PC-3 (cell line): ENCODE results near the gene CDH13. TPM values are rescaled to one million over a fixed set of nuclear protein-coding genes. Genes with fewer than 3 reads are reported as not detected.

Source experiments
- ATAC-seq: fragments of 200-7000 bp; cut with Tn5 transposase; 2 replicates; pipeline ENCODE4 v1.9.1; 2020; ENCODE audit warnings: mild to moderate bottlenecking, moderate library complexity
- BruUV-seq: library from RNA; stranded (reverse); fragments of 400-500 nt; replicated peaks from 2 replicates; lab custom pipeline; 2021; lab: Mats Ljungman, UMichigan
- CTCF ChIA-PET: fragments of 300-600 bp; sonication (Branson Sonifier 250); formaldehyde crosslinking; loops from one replicate; lab custom pipeline; 2022; ENCODE audit warnings: antibody characterized with exemption; lab: Charles Lee
- POLR2A ChIA-PET: fragments of 300-600 bp; sonication (Branson Sonifier 250); formaldehyde crosslinking; loops from one replicate; lab custom pipeline; 2022; ENCODE audit warnings: antibody characterized with exemption; ENCODE audit not compliant: unreplicated experiment; lab: Charles Lee
- DNase-seq: peaks from one replicate; pipeline ENCODE4 v3.0.0-alpha.2; 2015
- H2AFZ ChIP-seq: fragments of 300-600 bp; sonication (generic); 2 replicates; pipeline ENCODE4 v1.6.0; 2016; ENCODE audit warnings: antibody characterized with exemption, low read length
- H3F3A ChIP-seq: fragments of 300-600 bp; sonication (generic); one replicate; pipeline ENCODE4 v1.6.0; 2017; ENCODE audit warnings: antibody characterized with exemption, low read length, control low read depth, mild to moderate bottlenecking; ENCODE audit not compliant: unreplicated experiment
- H3K27ac ChIP-seq: fragments of 300-600 bp; sonication (generic); 2 replicates; pipeline ENCODE4 v1.5.1; 2016; ENCODE audit warnings: mild to moderate bottlenecking, low read length
- H3K27me3 ChIP-seq: fragments of 300-600 bp; sonication (generic); 2 replicates; pipeline ENCODE4 v1.6.1; 2016; ENCODE audit warnings: low read length, mixed read lengths
- H3K36me3 ChIP-seq: fragments of 300-600 bp; sonication (generic); 2 replicates; pipeline ENCODE4 v1.6.1; 2016; ENCODE audit warnings: low read depth, mixed run types, low read length, mixed read lengths
- H3K4me1 ChIP-seq: fragments of 300-600 bp; sonication (generic); 2 replicates; pipeline ENCODE4 v1.5.1; 2016; ENCODE audit warnings: low read length; ENCODE audit not compliant: insufficient read depth
- H3K4me2 ChIP-seq: fragments of 300-600 bp; sonication (generic); 2 replicates; pipeline ENCODE4 v1.6.0; 2016; ENCODE audit warnings: low read length
- H3K4me3 ChIP-seq: fragments of 300-600 bp; sonication (generic); 2 replicates; pipeline ENCODE4 v1.5.1; 2016; ENCODE audit warnings: mild to moderate bottlenecking, low read length, mixed read lengths
- H3K79me2 ChIP-seq: fragments of 300-600 bp; sonication (generic); 2 replicates; pipeline ENCODE4 v1.6.1; 2017; ENCODE audit warnings: low read length, mixed read lengths
- H3K9ac ChIP-seq: fragments of 300-600 bp; sonication (generic); 2 replicates; pipeline ENCODE4 v1.6.0; 2016; ENCODE audit warnings: mild to moderate bottlenecking, low read length
- H3K9me2 ChIP-seq: fragments of 300-600 bp; sonication (generic); replicated peaks from 2 replicates; pipeline ENCODE4 v1.6.1; 2016; ENCODE audit warnings: mixed run types, low read length, mixed read lengths
- H3K9me3 ChIP-seq: fragments of 300-600 bp; sonication (generic); 2 replicates; pipeline ENCODE4 v1.6.1; 2016; ENCODE audit warnings: low read length, mixed read lengths
- H4K20me1 ChIP-seq: fragments of 300-600 bp; sonication (generic); 2 replicates; pipeline ENCODE4 v1.6.1; 2016; ENCODE audit warnings: low read length, mixed read lengths
- CTCF ChIP-seq: fragments of 300-600 bp; sonication (generic); conservative IDR thresholded peaks from 2 replicates; pipeline ENCODE4 v1.5.1; 2017; ENCODE audit warnings: antibody characterized with exemption, low read depth, mild to moderate bottlenecking, low read length
- EZH2 ChIP-seq: fragments of 300-600 bp; sonication (generic); IDR thresholded peaks from one replicate; pipeline ENCODE4 v1.6.1; 2017; ENCODE audit warnings: antibody characterized with exemption, mild to moderate bottlenecking, low read length; ENCODE audit not compliant: unreplicated experiment
- EZH2phosphoT487 ChIP-seq: fragments of 300-600 bp; sonication (generic); IDR thresholded peaks from 2 replicates; pipeline ENCODE4 v1.6.1; 2018; ENCODE audit warnings: mild to moderate bottlenecking, antibody characterized with exemption, low read length, borderline replicate concordance
- intact Hi-C: fragments of 100-400 bp; cut with micrococcal nuclease; formaldehyde crosslinking; loops from 2 replicates; pipeline ENCODE4 v1.9.0; 2023
- total RNA-seq: library from RNA; depleted of rRNA; stranded (reverse); fragments of >200 nt; gene quantifications from 2 replicates; pipeline ENCODE4 v1.2.3, GENCODE V29; 2014

Gene CDH13
- total RNA-seq, 1 experiment from 2014 or later, result 0.36 TPM

GRCh38 chr16:83268169-83268568 is 641.4 kb downstream of the CDH13 start:
- H3K79me2 ChIP-seq, result no peaks in the 10 kb centered on the region
- no peak for DNase-seq
- H3K9me3 ChIP-seq, result no peaks in the 10 kb centered on the region
- no peaks in the 10 kb centered on the region for H4K20me1 ChIP-seq
- no peak for ATAC-seq
- intact Hi-C loops, result no loop called here
- H3K9me2 ChIP-seq, result no peaks in the 10 kb centered on the region
- no peaks in the 10 kb centered on the region for H3K36me3 ChIP-seq
- no peaks in the 10 kb centered on the region for H3K4me1 ChIP-seq
- H3F3A ChIP-seq, result no peaks in the 10 kb centered on the region
- POLR2A ChIA-PET, result no interaction called here
- CTCF ChIA-PET, result no interaction called here
- H3K27ac ChIP-seq, result no peak overlapping the region
- 0 out of 2 replicates have a peak, but pooled peaks cover 4% of the 10 kb centered on the region for H3K27me3 ChIP-seq
- H3K4me3 ChIP-seq, result no peak overlapping the region
- H3K9ac ChIP-seq, result no peak overlapping the region
- no peak overlapping the region for H3K4me2 ChIP-seq
- BruUV-seq, result no TSS peak
- H2AFZ ChIP-seq, result no peak overlapping the region
- TF ChIP-seq EZH2phosphoT487 (no peak), CTCF (no peak), EZH2 (no peak)

GRCh38 chr16:83269048-83269447 is 642.3 kb downstream of the CDH13 start:
- no peak for TF ChIP-seq EZH2
- no peak for TF ChIP-seq EZH2phosphoT487
- no peak for TF ChIP-seq CTCF
- H3K79me2 ChIP-seq, result no peaks in the 10 kb centered on the region
- ChIA-PET CTCF (no interaction called here), POLR2A (no interaction called here)
- H3F3A ChIP-seq, result no peaks in the 10 kb centered on the region
- no peaks in the 10 kb centered on the region for H3K9me3 ChIP-seq
- H4K20me1 ChIP-seq, result no peaks in the 10 kb centered on the region
- no peaks in the 10 kb centered on the region for H3K36me3 ChIP-seq
- H3K9me2 ChIP-seq, result no peaks in the 10 kb centered on the region
- 0 out of 2 replicates have a peak, but pooled peaks cover 4% of the 10 kb centered on the region for H3K27me3 ChIP-seq
- ATAC-seq (no peak), DNase-seq (no peak)
- no peak overlapping the region for H3K27ac ChIP-seq
- H3K9ac ChIP-seq, result no peak overlapping the region
- BruUV-seq, result no TSS peak
- no peaks in the 10 kb centered on the region for H3K4me1 ChIP-seq
- no peak overlapping the region for H2AFZ ChIP-seq
- intact Hi-C loops, result no loop called here
- no peak overlapping the region for H3K4me2 ChIP-seq
- no peak overlapping the region for H3K4me3 ChIP-seq

GRCh38 chr16:83269541-83269940 is 642.8 kb downstream of the CDH13 start:
- Histone ChIP-seq H3K27me3 (0 out of 2 replicates have a peak, but pooled peaks cover 4% of the 10 kb centered on the region), H3K9me3 (no peaks in the 10 kb centered on the region), H3F3A (no peaks in the 10 kb centered on the region), H3K4me3 (no peak overlapping the region), H2AFZ (no peak overlapping the region), H3K4me2 (no peak overlapping the region), H3K36me3 (no peaks in the 10 kb centered on the region), H3K9me2 (no peaks in the 10 kb centered on the region), H3K27ac (no peak overlapping the region), H3K79me2 (no peaks in the 10 kb centered on the region), H3K9ac (no peak overlapping the region), H3K4me1 (no peaks in the 10 kb centered on the region), H4K20me1 (no peaks in the 10 kb centered on the region)
- ATAC-seq (no peak), DNase-seq (no peak)
- POLR2A ChIA-PET, result no interaction called here
- no TSS peak for BruUV-seq
- CTCF ChIA-PET, result no interaction called here
- no peak for TF ChIP-seq EZH2
- TF ChIP-seq CTCF, result no peak
- no peak for TF ChIP-seq EZH2phosphoT487
- intact Hi-C loops, result no loop called here
